D721Med (cell line): ENCODE data around the gene TIAM2.
"Not testable (repeated sequence)": the region's sequence is repeated elsewhere in the genome, so short reads cannot be mapped to it uniquely, and the experiment has no call there.

Experiments
- DNase-seq: peaks from one replicate; pipeline ENCODE4 v3.0.0; 2011; ENCODE audit warnings: low spot score; ENCODE audit not compliant: insufficient read length
- FAIRE-seq: peaks from 2 replicates; lab custom pipeline; 2011; peaks lifted over from hg19 to GRCh38; lab: Jason Lieb, UNC
- CTCF ChIP-seq: IDR thresholded peaks from 2 replicates; pipeline ENCODE4 v1.5.1; 2012; ENCODE audit warnings: mild to moderate bottlenecking, control low read depth; ENCODE audit not compliant: insufficient read depth; ENCODE audit errors: missing control alignments

TIAM2 gene

GRCh38 chr6:155174576-155175211 lies 179.6 kb downstream of the TIAM2 start:
- TF ChIP-seq CTCF: peak; percentile 67
- DNase-seq: peak; percentile 56
- no peak for FAIRE-seq

GRCh38 chr6:155177363-155177961 lies 182.3 kb downstream of the TIAM2 start:
- FAIRE-seq (no peak), DNase-seq (peak; percentile 31)
- peak; percentile 72 for TF ChIP-seq CTCF

- FAIRE-seq (no peak), DNase-seq (no peak)
- no peak for TF ChIP-seq CTCF
These were observed 186.4 kb downstream of the TIAM2 start for GRCh38 chr6:155181498-155181897.

- DNase-seq: no peak
- TF ChIP-seq CTCF: no peak
- FAIRE-seq: no peak
These were observed 187.0 kb downstream of the TIAM2 start for GRCh38 chr6:155182103-155182502.

GRCh38 chr6:155183095-155183494 lies 188.0 kb downstream of the TIAM2 start:
- no peak for TF ChIP-seq CTCF
- no peak for DNase-seq
- FAIRE-seq: no peak

GRCh38 chr6:155185041-155185440 lies 189.9 kb downstream of the TIAM2 start:
- DNase-seq, FAIRE-seq: not testable (repeated sequence)

- DNase-seq (no peak), FAIRE-seq (no peak)
- TF ChIP-seq CTCF: no peak
These were observed 190.4 kb downstream of the TIAM2 start for GRCh38 chr6:155185544-155185943.
